ENCODE data around the gene TMEM217.

Gene TMEM217

DNA sequence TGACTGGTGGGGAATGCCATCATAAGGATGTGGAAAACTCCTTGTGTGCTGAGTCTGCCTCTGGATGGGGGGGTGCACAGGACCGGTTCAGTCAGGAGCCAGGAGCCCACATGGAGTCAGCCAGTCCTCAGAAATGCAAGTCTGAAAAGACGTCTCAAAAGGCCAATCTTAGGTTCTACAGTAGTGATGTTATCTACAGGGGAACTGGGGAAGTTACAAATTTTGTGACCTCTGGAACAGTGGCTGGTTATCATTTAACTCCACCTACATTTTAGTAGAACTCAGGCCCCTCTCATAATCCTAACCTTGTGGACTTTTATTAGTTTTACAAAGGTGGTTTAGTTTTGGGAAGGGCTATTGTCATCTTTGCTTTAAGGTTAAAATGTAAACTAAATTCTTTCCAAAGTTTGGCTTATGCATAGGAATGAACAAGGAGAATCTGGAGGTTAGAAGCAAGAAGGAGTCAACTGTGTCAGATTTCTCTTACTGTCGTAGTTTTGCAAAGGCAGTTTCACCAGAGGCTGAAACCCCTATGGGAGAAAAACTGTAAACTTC is 14.1 kb downstream of the TMEM217 start:
- no CpG with 5 or more reads among the region's 3 CpGs for WGBS (ENCODE audit: extremely low coverage, insufficient coverage, insufficient read length)
- no peak overlapping the region for H3K27ac ChIP-seq (ENCODE audit: low read depth, low read length)
- H3K4ac ChIP-seq (ENCODE audit: low read depth, low read length): no peak overlapping the region
- no peak overlapping the region for H3K4me3 ChIP-seq (ENCODE audit: low read depth, low read length)
- no peak overlapping the region for H2BK5ac ChIP-seq (ENCODE audit: low read depth, low read length, poor library complexity)
- no peak overlapping the region for H3K9ac ChIP-seq (ENCODE audit: low read length)
- no peak overlapping the region for H4K8ac ChIP-seq (ENCODE audit: low read depth, low read length)
- DNase-seq: peak in 1 of 2 donors; percentile 53
- no peak overlapping the region for H3K14ac ChIP-seq (ENCODE audit: low read length)
- peaks cover 16 to 18% of the 10 kb centered on the region in 2 experiments for H3K4me1 ChIP-seq (ENCODE audit: control insufficient read depth in 1 of 2, insufficient read depth in 2 of 2, low read length in 2 of 2)
- H3K9me3 ChIP-seq (ENCODE audit: insufficient read depth, low read depth, low read length): no peaks in the 10 kb centered on the region
- H2AK5ac ChIP-seq (ENCODE audit: low read length): no peak overlapping the region
- no peaks in the 10 kb centered on the region for H3K27me3 ChIP-seq (ENCODE audit: insufficient read depth, low read length)
- H2BK12ac ChIP-seq (ENCODE audit: low read length): no peak overlapping the region
- no peaks in the 10 kb centered on the region for H3K36me3 ChIP-seq (ENCODE audit: control insufficient read depth in 1 of 2, insufficient read depth in 2 of 2, low read length in 2 of 2)
- no peak overlapping the region for H3K4me2 ChIP-seq (ENCODE audit: low read length)
- H3K23ac ChIP-seq (ENCODE audit: low read length): no peak overlapping the region
- no peak overlapping the region for H2BK120ac ChIP-seq (ENCODE audit: insufficient read depth, low read length, poor library complexity)
- no peak overlapping the region for H3K18ac ChIP-seq (ENCODE audit: low read length)
- no peak overlapping the region for H4K91ac ChIP-seq (ENCODE audit: low read depth, low read length)
- H3K79me2 ChIP-seq (ENCODE audit: control insufficient read depth, insufficient read depth, low read length, poor library complexity): peaks cover 3% of the 10 kb centered on the region
- no peak overlapping the region for H2AFZ ChIP-seq (ENCODE audit: insufficient read depth, low read length, poor library complexity)
- peaks cover 18% of the 10 kb centered on the region for H3K79me1 ChIP-seq (ENCODE audit: low read length)
- H4K12ac ChIP-seq (ENCODE audit: low read depth, low read length): no peak overlapping the region

DNA sequence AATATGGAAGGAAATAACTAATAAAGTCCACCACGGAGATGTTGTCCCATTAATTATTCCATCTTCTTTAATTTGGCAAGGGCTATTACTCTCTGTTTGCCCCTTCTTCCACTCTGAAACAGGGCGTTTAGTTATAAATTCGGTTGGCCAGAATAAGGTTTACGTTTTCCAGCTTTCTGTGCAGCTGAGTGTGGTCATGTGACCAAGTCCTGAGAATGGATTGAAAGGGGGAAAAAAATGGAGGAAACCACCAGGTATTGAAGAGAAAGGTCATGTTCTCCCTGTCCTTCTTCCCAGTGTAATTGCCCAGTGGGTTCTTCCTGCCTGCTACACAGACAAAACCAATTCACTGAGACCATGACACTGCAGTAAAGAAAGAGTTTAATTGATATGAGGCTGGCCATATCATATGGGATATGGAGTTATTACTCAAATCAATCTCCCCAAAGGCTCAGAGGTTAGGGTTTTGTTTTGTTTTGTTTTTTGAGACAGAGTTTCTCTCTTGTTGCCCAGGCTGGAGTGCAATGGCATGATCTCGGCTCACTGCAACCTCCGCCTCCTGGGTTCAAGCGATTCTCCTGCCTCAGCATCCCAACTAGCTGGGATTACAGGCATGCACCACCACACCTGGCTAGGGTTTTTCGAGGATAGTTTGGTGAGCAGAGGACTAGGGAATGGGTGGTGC is 14.7 kb downstream of the TMEM217 start:
- WGBS (ENCODE audit: extremely low coverage, insufficient coverage, insufficient read length): no CpG with 5 or more reads among the region's 8 CpGs
- H4K8ac ChIP-seq (ENCODE audit: low read depth, low read length): peak overlapping the region; percentile 26
- no peak overlapping the region for H3K4me2 ChIP-seq (ENCODE audit: low read length)
- H3K14ac ChIP-seq (ENCODE audit: low read length): no peak overlapping the region
- H3K9ac ChIP-seq (ENCODE audit: low read length): no peak overlapping the region
- H3K79me2 ChIP-seq (ENCODE audit: control insufficient read depth, insufficient read depth, low read length, poor library complexity): peaks cover 3% of the 10 kb centered on the region
- H2BK12ac ChIP-seq (ENCODE audit: low read length): no peak overlapping the region
- H3K18ac ChIP-seq (ENCODE audit: low read length): no peak overlapping the region
- no peak overlapping the region for H2AK5ac ChIP-seq (ENCODE audit: low read length)
- no peak overlapping the region for H4K12ac ChIP-seq (ENCODE audit: low read depth, low read length)
- no peak overlapping the region for H3K4ac ChIP-seq (ENCODE audit: low read depth, low read length)
- no peaks in the 10 kb centered on the region for H3K36me3 ChIP-seq (ENCODE audit: control insufficient read depth in 1 of 2, insufficient read depth in 2 of 2, low read length in 2 of 2)
- no peaks in the 10 kb centered on the region for H3K27me3 ChIP-seq (ENCODE audit: insufficient read depth, low read length)
- DNase-seq: no peak
- H3K4me3 ChIP-seq (ENCODE audit: low read depth, low read length): no peak overlapping the region
- peak overlapping the region; percentile 12 for H2BK5ac ChIP-seq (ENCODE audit: low read depth, low read length, poor library complexity)
- H3K27ac ChIP-seq (ENCODE audit: low read depth, low read length): peak overlapping the region; percentile 90
- H3K4me1 ChIP-seq (ENCODE audit: control insufficient read depth in 1 of 2, insufficient read depth in 2 of 2, low read length in 2 of 2): peaks cover 16 to 18% of the 10 kb centered on the region in 2 experiments
- no peak overlapping the region for H3K23ac ChIP-seq (ENCODE audit: low read length)
- H4K91ac ChIP-seq (ENCODE audit: low read depth, low read length): no peak overlapping the region
- H2AFZ ChIP-seq (ENCODE audit: insufficient read depth, low read length, poor library complexity): no peak overlapping the region
- no peaks in the 10 kb centered on the region for H3K9me3 ChIP-seq (ENCODE audit: insufficient read depth, low read depth, low read length)
- H2BK120ac ChIP-seq (ENCODE audit: insufficient read depth, low read length, poor library complexity): peak overlapping the region; percentile 57
- peaks cover 18% of the 10 kb centered on the region for H3K79me1 ChIP-seq (ENCODE audit: low read length)

- H3K14ac ChIP-seq (ENCODE audit: low read length): peak overlapping the region; percentile 35
- H3K9me3 ChIP-seq (ENCODE audit: insufficient read depth, low read depth, low read length): no peaks in the 10 kb centered on the region
- no peaks in the 10 kb centered on the region for H3K36me3 ChIP-seq (ENCODE audit: control insufficient read depth in 1 of 2, insufficient read depth in 2 of 2, low read length in 2 of 2)
- no peak overlapping the region for H2AFZ ChIP-seq (ENCODE audit: insufficient read depth, low read length, poor library complexity)
- no peak overlapping the region for H3K4ac ChIP-seq (ENCODE audit: low read depth, low read length)
- H2AK5ac ChIP-seq (ENCODE audit: low read length): no peak overlapping the region
- H4K8ac ChIP-seq (ENCODE audit: low read depth, low read length): peak overlapping the region; percentile 17
- H3K79me2 ChIP-seq (ENCODE audit: control insufficient read depth, insufficient read depth, low read length, poor library complexity): peaks cover 3% of the 10 kb centered on the region
- no CpG with 5 or more reads among the region's 1 CpG for WGBS (ENCODE audit: extremely low coverage, insufficient coverage, insufficient read length)
- H2BK12ac ChIP-seq (ENCODE audit: low read length): peak overlapping the region; percentile 32
- DNase-seq: peak; percentile 87 to 96
- peak overlapping the region; percentile 65 for H4K91ac ChIP-seq (ENCODE audit: low read depth, low read length)
- H3K79me1 ChIP-seq (ENCODE audit: low read length): peaks cover 18% of the 10 kb centered on the region
- H3K4me2 ChIP-seq (ENCODE audit: low read length): no peak overlapping the region
- no peak overlapping the region for H3K23ac ChIP-seq (ENCODE audit: low read length)
- H3K4me1 ChIP-seq (ENCODE audit: control insufficient read depth in 1 of 2, insufficient read depth in 2 of 2, low read length in 2 of 2): peaks cover 16 to 18% of the 10 kb centered on the region in 2 experiments
- H3K4me3 ChIP-seq (ENCODE audit: low read depth, low read length): no peak overlapping the region
- peak overlapping the region; percentile 56 for H2BK120ac ChIP-seq (ENCODE audit: insufficient read depth, low read length, poor library complexity)
- H3K18ac ChIP-seq (ENCODE audit: low read length): no peak overlapping the region
- H3K27me3 ChIP-seq (ENCODE audit: insufficient read depth, low read length): no peaks in the 10 kb centered on the region
- H3K9ac ChIP-seq (ENCODE audit: low read length): no peak overlapping the region
- H2BK5ac ChIP-seq (ENCODE audit: low read depth, low read length, poor library complexity): peak overlapping the region; percentile 78
- no peak overlapping the region for H4K12ac ChIP-seq (ENCODE audit: low read depth, low read length)
- peak overlapping the region; percentile 90 for H3K27ac ChIP-seq (ENCODE audit: low read depth, low read length)
Observed at GRCh38 chr6:37242429-37243052, 15.4 kb downstream of the TMEM217 start.

DNA sequence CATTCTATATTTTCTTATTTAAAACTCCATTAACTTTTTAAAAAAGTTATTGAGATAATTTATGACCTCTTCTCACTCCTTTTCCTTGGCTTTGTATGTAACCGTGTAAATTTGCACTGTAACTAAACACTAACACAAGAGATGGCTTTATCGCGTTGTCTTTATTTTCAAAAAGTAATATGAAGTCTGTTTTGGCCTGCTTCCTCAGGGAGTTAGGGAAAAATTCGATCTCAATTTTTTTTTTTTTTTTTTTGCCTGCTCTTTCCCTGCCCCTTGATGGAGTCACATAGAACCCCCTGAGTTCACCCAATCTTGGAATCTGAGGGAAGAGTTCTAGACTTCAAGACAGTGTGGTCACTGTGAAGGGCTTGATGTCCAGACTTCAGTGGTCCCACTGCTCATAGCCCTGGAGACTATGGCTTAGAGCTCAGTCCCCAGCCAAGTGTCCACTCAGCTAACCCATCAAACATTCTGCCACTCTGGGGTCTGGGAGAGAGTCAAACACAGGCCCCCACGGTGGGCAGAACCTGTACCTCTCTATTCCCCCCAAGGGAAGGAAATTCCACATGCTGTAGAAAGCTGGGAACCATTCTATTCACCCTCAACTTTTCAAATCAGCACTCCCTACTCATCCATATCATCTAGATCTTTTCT is 16.0 kb downstream of the TMEM217 start:
- peak overlapping the region; percentile 86 for H4K8ac ChIP-seq (ENCODE audit: low read depth, low read length)

More for the DNA sequence above, 16.0 kb downstream of the TMEM217 start:
- Histone ChIP-seq H3K4me3 (ENCODE audit: low read depth, low read length) (no peak overlapping the region), H2BK5ac (ENCODE audit: low read depth, low read length, poor library complexity) (peak overlapping the region; percentile 96), H3K9me3 (ENCODE audit: insufficient read depth, low read depth, low read length) (no peaks in the 10 kb centered on the region), H3K79me2 (ENCODE audit: control insufficient read depth, insufficient read depth, low read length, poor library complexity) (peaks cover 3% of the 10 kb centered on the region), H2BK12ac (ENCODE audit: low read length) (peak overlapping the region; percentile 99), H3K18ac (ENCODE audit: low read length) (peak overlapping the region; percentile 93), H4K91ac (ENCODE audit: low read depth, low read length) (peak overlapping the region; percentile 90), H3K4me1 (ENCODE audit: control insufficient read depth in 1 of 2, insufficient read depth in 2 of 2, low read length in 2 of 2) (peaks cover 16 to 18% of the 10 kb centered on the region in 2 experiments), H3K4me2 (ENCODE audit: low read length) (no peak overlapping the region), H3K23ac (ENCODE audit: low read length) (no peak overlapping the region), H2AK5ac (ENCODE audit: low read length) (peak overlapping the region; percentile 90), H3K14ac (ENCODE audit: low read length) (peak overlapping the region; percentile 92), H3K36me3 (ENCODE audit: control insufficient read depth in 1 of 2, insufficient read depth in 2 of 2, low read length in 2 of 2) (no peaks in the 10 kb centered on the region), H2AFZ (ENCODE audit: insufficient read depth, low read length, poor library complexity) (peak overlapping the region; percentile 59), H3K4ac (ENCODE audit: low read depth, low read length) (peak overlapping the region; percentile 78), H4K12ac (ENCODE audit: low read depth, low read length) (peak overlapping the region; percentile 74), H3K27ac (ENCODE audit: low read depth, low read length) (peak overlapping the region; percentile 90), H2BK120ac (ENCODE audit: insufficient read depth, low read length, poor library complexity) (peak overlapping the region; percentile 96), H3K9ac (ENCODE audit: low read length) (no peak overlapping the region), H3K27me3 (ENCODE audit: insufficient read depth, low read length) (no peaks in the 10 kb centered on the region), H3K79me1 (ENCODE audit: low read length) (peaks cover 18% of the 10 kb centered on the region)
- no CpG with 5 or more reads among the region's 5 CpGs for WGBS (ENCODE audit: extremely low coverage, insufficient coverage, insufficient read length)
- DNase-seq: no peak
